Common myeloid progenitor, CD34-positive (primary cell): Measurements from ENCODE around the gene SPEF2.

Source experiments
- CTCF ChIA-PET: fragments of 350-600 bp; sonication (Branson Sonifier 250); formaldehyde crosslinking; loops from one replicate; lab custom pipeline; 2021; ENCODE audit warnings: antibody characterized with exemption; lab: Charles Lee
- POLR2A ChIA-PET: fragments of 350-600 bp; sonication (Branson Sonifier 250); formaldehyde crosslinking; loops from one replicate; lab custom pipeline; 2021; ENCODE audit warnings: antibody characterized with exemption; lab: Charles Lee
- DNase-seq, 3 donors: peaks; one replicate each; pipeline versions ENCODE4 v3.0.0 to v3.0.0-alpha.2; 2013
- H3K27ac ChIP-seq, 2 experiments: 1 replicate in 1 of 2; 2 replicates in 1 of 2; pipeline ENCODE4 v1.7.0; 2013; ENCODE audit warnings: inconsistent platforms in 2 of 2, low read length in 2 of 2, mild to moderate bottlenecking in 2 of 2, low read depth in 1 of 2, moderate library complexity in 1 of 2; ENCODE audit not compliant: severe bottlenecking in 2 of 2, insufficient read depth in 1 of 2, poor library complexity in 1 of 2
- H3K27me3 ChIP-seq, 5 experiments: replicated peaks in 2 of 5; 1 replicate in 3 of 5; 2 replicates in 2 of 5; pipeline versions ENCODE4 v1.6.1 to v1.7.0; 2013; ENCODE audit warnings: low read length in 4 of 5, mild to moderate bottlenecking in 2 of 5, moderate library complexity in 2 of 5, inconsistent platforms in 1 of 5; ENCODE audit not compliant: insufficient read depth in 5 of 5, control insufficient read depth in 4 of 5
- H3K36me3 ChIP-seq, 4 experiments: 1 replicate in 2 of 4; 2 replicates in 2 of 4; pipeline versions ENCODE4 v1.6.1 to v1.7.0; 2013; ENCODE audit warnings: low read length in 3 of 4, control low read depth in 1 of 4, mild to moderate bottlenecking in 1 of 4; ENCODE audit not compliant: control insufficient read depth in 4 of 4, insufficient read depth in 4 of 4
- H3K4me1 ChIP-seq, 4 experiments: 1 replicate in 3 of 4; 2 replicates in 1 of 4; pipeline versions ENCODE4 v1.6.1 to v1.7.1; 2013; ENCODE audit warnings: low read length in 3 of 4, mild to moderate bottlenecking in 3 of 4, control low read depth in 1 of 4, inconsistent platforms in 1 of 4, moderate library complexity in 1 of 4; ENCODE audit not compliant: control insufficient read depth in 4 of 4, insufficient read depth in 4 of 4; ENCODE audit errors: control extremely low read depth in 1 of 4
- H3K4me3 ChIP-seq, 7 experiments: 1 replicate in 4 of 7; 2 replicates in 3 of 7; pipeline versions ENCODE4 v1.5.1 to v1.7.0; 2013; ENCODE audit warnings: mild to moderate bottlenecking in 7 of 7, low read length in 6 of 7, moderate library complexity in 6 of 7, inconsistent platforms in 2 of 7, low read depth in 2 of 7, control low read depth in 1 of 7; ENCODE audit not compliant: insufficient read depth in 4 of 7, control insufficient read depth in 1 of 7; ENCODE audit errors: extremely low read depth in 1 of 7
- H3K9me3 ChIP-seq, 5 experiments: 1 replicate in 4 of 5; 2 replicates in 1 of 5; pipeline versions ENCODE4 v1.6.1 to v1.7.1; 2013; ENCODE audit warnings: low read length in 4 of 5, mild to moderate bottlenecking in 2 of 5, inconsistent platforms in 1 of 5, low read depth in 1 of 5, moderate library complexity in 1 of 5; ENCODE audit not compliant: control insufficient read depth in 4 of 5, insufficient read depth in 2 of 5; ENCODE audit errors: control extremely low read depth in 1 of 5
- WGBS: methylation state at CpG from one replicate; pipeline ENCODE4 v1.1.5; 2013; ENCODE audit not compliant: insufficient coverage; 5-methylcytosine and 5-hydroxymethylcytosine counted together

SPEF2 gene

GRCh38 chr5:35752012-35752411 lies 134.3 kb downstream of the SPEF2 start:
- Histone ChIP-seq H3K4me1 (peaks cover 0 to 3% (median 0%) of the 10 kb centered on the region in 4 experiments), H3K27me3 (no peaks in the 10 kb centered on the region), H3K4me3 (no peak overlapping the region), H3K36me3 (no peaks in the 10 kb centered on the region), H3K9me3 (no peaks in the 10 kb centered on the region), H3K27ac (no peak overlapping the region)
- CTCF ChIA-PET, result no interaction called here
- POLR2A ChIA-PET, result no interaction called here
- WGBS, result 100% methylated on average over 3 of the region's 6 CpGs
- DNase-seq, result no peak

- H3K4me1 ChIP-seq, result peaks cover 0 to 3% (median 0%) of the 10 kb centered on the region in 4 experiments
- no peak overlapping the region for H3K4me3 ChIP-seq
- ChIA-PET POLR2A (no interaction called here), CTCF (interaction anchor here (1.0 kb wide), 1 partner anchor 96 kb away, joined by 3 read pairs; no protein-coding TSS in a partner anchor)
- 98% methylated on average over 4 of the region's 5 CpGs for WGBS
- no peaks in the 10 kb centered on the region for H3K27me3 ChIP-seq
- no peaks in the 10 kb centered on the region for H3K9me3 ChIP-seq
- H3K36me3 ChIP-seq, result no peaks in the 10 kb centered on the region
- H3K27ac ChIP-seq, result no peak overlapping the region
- no peak for DNase-seq
These were observed 135.8 kb downstream of the SPEF2 start for GRCh38 chr5:35753500-35753899.

- no peak overlapping the region for H3K4me3 ChIP-seq
- CTCF ChIA-PET, result no interaction called here
- H3K9me3 ChIP-seq, result no peaks in the 10 kb centered on the region
- no peaks in the 10 kb centered on the region for H3K4me1 ChIP-seq
- no peak for DNase-seq
- no peak overlapping the region for H3K27ac ChIP-seq
- POLR2A ChIA-PET, result no interaction called here
- no peaks in the 10 kb centered on the region for H3K27me3 ChIP-seq
- 100% methylated on average over 1 of the region's 1 CpG for WGBS
- no peaks in the 10 kb centered on the region for H3K36me3 ChIP-seq
These were observed 136.8 kb downstream of the SPEF2 start for GRCh38 chr5:35754481-35754880.

- H3K4me3 ChIP-seq, result no peak overlapping the region
- POLR2A ChIA-PET, result no interaction called here
- no peaks in the 10 kb centered on the region for H3K36me3 ChIP-seq
- WGBS, result 100% methylated on average over 3 of the region's 5 CpGs
- H3K4me1 ChIP-seq, result no peaks in the 10 kb centered on the region
- no peak for DNase-seq
- no peaks in the 10 kb centered on the region for H3K9me3 ChIP-seq
- no peaks in the 10 kb centered on the region for H3K27me3 ChIP-seq
- H3K27ac ChIP-seq, result no peak overlapping the region
- CTCF ChIA-PET, result interaction anchor here (1.0 kb wide), 1 partner anchor 22 kb away, joined by 3 read pairs; no protein-coding TSS in a partner anchor
These were observed 138.3 kb downstream of the SPEF2 start for GRCh38 chr5:35755966-35756365.

- H3K27ac ChIP-seq, result no peak overlapping the region
- H3K27me3 ChIP-seq, result no peaks in the 10 kb centered on the region
- CTCF ChIA-PET, result interaction anchor here (1.4 kb wide), 1 partner anchor 17 kb away, joined by 3 read pairs; no protein-coding TSS in a partner anchor
These were observed 140.6 kb downstream of the SPEF2 start for GRCh38 chr5:35758151-35758724.

GRCh38 chr5:35761541-35761940 lies 143.9 kb downstream of the SPEF2 start:
- no peaks in the 10 kb centered on the region for H3K36me3 ChIP-seq
- no peak for DNase-seq
- 80% methylated on average over 1 of the region's 4 CpGs for WGBS
- no peaks in the 10 kb centered on the region for H3K27me3 ChIP-seq
- H3K4me3 ChIP-seq, result no peak overlapping the region
- POLR2A ChIA-PET, result no interaction called here
- no peaks in the 10 kb centered on the region for H3K4me1 ChIP-seq
- H3K27ac ChIP-seq, result no peak overlapping the region
- H3K9me3 ChIP-seq, result no peaks in the 10 kb centered on the region
- CTCF ChIA-PET, result interaction anchor here (1.6 kb wide), 1 partner anchor 165 kb away, joined by 4 read pairs; no protein-coding TSS in a partner anchor

More at GRCh38 chr5:35758151-35758724, 140.6 kb downstream of the SPEF2 start:
- no peaks in the 10 kb centered on the region for H3K36me3 ChIP-seq
- WGBS, result 100% methylated on average over 1 of the region's 5 CpGs
- H3K9me3 ChIP-seq, result no peaks in the 10 kb centered on the region
- no peak for DNase-seq
- H3K4me3 ChIP-seq, result no peak overlapping the region
- POLR2A ChIA-PET, result no interaction called here
- H3K4me1 ChIP-seq, result no peaks in the 10 kb centered on the region

GRCh38 chr5:35762368-35762767 lies 144.7 kb downstream of the SPEF2 start:
- Histone ChIP-seq H3K4me3 (no peak overlapping the region), H3K27me3 (no peaks in the 10 kb centered on the region), H3K9me3 (no peaks in the 10 kb centered on the region), H3K27ac (no peak overlapping the region), H3K4me1 (no peaks in the 10 kb centered on the region), H3K36me3 (no peaks in the 10 kb centered on the region)
- DNase-seq, result no peak
- ChIA-PET CTCF (interaction anchor here (1.1 to 1.6 kb wide), 2 partner anchors 162 to 164 kb away, joined by 3 to 4 read pairs; no protein-coding TSS in a partner anchor), POLR2A (no interaction called here)
- 93% methylated on average over 2 of the region's 3 CpGs for WGBS
